ENCODE measurements around the gene RBM39.
"Not testable (repeated sequence)": the region's sequence is repeated elsewhere in the genome, so short reads cannot be mapped to it uniquely, and the experiment has no call there.

The RBM39 gene

DNA sequence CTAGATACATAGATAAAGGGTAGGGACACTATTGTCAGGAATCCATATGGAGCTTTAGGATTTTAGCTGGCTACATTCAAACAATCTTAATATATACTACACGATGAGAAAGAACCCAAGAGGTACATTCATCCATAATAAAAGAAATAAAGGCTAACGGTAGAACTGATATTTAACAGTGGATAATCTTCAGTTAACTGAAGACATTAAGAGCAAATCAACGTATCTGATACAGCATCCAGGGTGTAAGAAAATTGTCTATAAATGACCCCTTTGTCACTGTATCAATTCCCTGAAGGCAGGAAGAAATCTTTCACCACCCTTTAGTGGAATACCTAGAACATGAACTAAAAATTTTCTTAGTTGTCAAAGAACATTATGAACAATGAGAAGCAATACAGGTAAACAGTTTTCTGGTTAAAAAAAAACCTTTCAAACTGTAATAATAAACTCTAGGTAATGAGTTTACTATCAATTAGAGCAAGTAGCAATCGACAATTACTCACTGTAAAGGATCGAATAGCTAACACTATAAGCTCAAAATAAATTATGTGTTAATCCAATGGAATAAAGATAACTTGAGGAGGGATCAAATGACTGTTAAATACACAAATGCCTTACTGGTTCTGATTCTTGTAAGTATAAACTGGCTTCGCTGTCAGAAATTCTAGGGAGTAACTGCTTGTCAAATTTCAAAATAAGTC lies 31.0 kb downstream of the RBM39 start:
- TF ChIP-seq, protein P1, sequence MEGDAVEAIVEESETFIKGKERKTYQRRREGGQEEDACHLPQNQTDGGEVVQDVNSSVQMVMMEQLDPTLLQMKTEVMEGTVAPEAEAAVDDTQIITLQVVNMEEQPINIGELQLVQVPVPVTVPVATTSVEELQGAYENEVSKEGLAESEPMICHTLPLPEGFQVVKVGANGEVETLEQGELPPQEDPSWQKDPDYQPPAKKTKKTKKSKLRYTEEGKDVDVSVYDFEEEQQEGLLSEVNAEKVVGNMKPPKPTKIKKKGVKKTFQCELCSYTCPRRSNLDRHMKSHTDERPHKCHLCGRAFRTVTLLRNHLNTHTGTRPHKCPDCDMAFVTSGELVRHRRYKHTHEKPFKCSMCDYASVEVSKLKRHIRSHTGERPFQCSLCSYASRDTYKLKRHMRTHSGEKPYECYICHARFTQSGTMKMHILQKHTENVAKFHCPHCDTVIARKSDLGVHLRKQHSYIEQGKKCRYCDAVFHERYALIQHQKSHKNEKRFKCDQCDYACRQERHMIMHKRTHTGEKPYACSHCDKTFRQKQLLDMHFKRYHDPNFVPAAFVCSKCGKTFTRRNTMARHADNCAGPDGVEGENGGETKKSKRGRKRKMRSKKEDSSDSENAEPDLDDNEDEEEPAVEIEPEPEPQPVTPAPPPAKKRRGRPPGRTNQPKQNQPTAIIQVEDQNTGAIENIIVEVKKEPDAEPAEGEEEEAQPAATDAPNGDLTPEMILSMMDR (conservative IDR thresholded peaks at IDR 0.05; ENCODE audit: control insufficient read depth, insufficient read depth, low read depth, low read length): no peak
- no peak for DNase-seq (ENCODE audit: low read depth)
- H3K4me3 ChIP-seq (ENCODE audit: control insufficient read depth, low read depth, low read length): no peak overlapping the region

DNA sequence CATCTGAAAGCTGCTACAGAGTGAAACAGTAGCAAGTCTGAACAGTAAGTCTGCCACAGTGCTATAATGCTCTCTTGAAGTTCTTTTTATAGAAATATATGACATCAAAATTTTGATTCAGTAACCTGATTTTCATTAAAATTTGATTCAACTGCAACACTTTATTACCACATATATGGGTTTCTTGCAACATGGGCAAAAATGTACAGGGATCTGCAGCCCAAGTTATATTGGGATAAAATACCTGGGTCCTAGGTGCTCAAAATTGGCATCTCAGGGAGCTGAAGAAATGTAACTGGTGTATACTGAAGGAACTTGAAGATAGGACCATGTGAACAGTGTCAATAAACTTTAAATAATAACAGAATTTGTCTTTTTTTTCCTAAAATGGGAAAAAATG lies 32.0 kb downstream of the RBM39 start:
- H3K4me3 ChIP-seq (ENCODE audit: control insufficient read depth, low read depth, low read length): no peak overlapping the region
- TF ChIP-seq, protein P1 (conservative IDR thresholded peaks at IDR 0.05; ENCODE audit: control insufficient read depth, insufficient read depth, low read depth, low read length): no peak

DNA sequence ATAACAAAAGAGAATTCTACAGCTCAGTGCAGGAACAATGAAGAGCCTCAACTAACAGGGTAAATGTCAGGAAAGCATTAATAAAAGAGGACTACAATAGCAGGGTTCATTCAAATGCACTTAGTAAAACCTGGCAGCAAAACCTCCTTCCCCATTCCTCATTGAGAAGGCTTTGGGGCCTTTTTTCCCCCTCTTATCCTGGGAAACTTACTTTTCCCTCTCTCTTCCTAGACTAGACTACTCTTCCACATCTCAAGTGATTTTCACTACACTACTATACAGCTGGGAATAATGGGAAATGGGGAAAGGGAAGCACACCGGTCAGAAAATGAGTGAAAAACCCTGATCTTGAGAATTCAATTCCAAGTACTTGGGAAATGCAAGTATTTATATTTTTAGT lies 32.8 kb downstream of the RBM39 start:
- TF ChIP-seq, protein P1 (conservative IDR thresholded peaks at IDR 0.05; ENCODE audit: control insufficient read depth, insufficient read depth, low read depth, low read length): no peak
- H3K4me3 ChIP-seq (ENCODE audit: control insufficient read depth, low read depth, low read length): no peak overlapping the region
- no peak for DNase-seq (ENCODE audit: low read depth)

More for the DNA sequence above, 32.0 kb downstream of the RBM39 start:
- DNase-seq (ENCODE audit: low read depth): no peak

DNA sequence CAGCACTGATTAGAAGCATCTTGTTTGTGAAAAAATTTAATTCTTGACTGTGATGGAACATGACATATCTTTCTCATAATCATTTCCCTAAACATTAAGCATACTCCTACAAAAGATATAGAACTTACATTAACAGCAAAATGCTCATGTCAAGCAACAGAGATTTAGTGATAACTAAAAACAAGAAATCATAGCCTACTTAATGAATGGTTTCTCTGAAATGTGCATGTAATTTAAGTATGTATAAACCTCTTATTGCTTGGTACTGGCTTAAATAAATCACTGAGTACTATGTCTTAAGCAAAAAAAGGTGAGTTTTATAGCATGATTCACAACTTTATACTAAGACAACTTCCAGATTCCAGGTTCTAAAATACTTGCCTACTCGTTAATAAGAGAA lies 33.6 kb downstream of the RBM39 start:
- no peak for DNase-seq (ENCODE audit: low read depth)
- TF ChIP-seq, protein P1 (conservative IDR thresholded peaks at IDR 0.05; ENCODE audit: control insufficient read depth, insufficient read depth, low read depth, low read length): no peak
- H3K4me3 ChIP-seq (ENCODE audit: control insufficient read depth, low read depth, low read length): no peak overlapping the region

DNA sequence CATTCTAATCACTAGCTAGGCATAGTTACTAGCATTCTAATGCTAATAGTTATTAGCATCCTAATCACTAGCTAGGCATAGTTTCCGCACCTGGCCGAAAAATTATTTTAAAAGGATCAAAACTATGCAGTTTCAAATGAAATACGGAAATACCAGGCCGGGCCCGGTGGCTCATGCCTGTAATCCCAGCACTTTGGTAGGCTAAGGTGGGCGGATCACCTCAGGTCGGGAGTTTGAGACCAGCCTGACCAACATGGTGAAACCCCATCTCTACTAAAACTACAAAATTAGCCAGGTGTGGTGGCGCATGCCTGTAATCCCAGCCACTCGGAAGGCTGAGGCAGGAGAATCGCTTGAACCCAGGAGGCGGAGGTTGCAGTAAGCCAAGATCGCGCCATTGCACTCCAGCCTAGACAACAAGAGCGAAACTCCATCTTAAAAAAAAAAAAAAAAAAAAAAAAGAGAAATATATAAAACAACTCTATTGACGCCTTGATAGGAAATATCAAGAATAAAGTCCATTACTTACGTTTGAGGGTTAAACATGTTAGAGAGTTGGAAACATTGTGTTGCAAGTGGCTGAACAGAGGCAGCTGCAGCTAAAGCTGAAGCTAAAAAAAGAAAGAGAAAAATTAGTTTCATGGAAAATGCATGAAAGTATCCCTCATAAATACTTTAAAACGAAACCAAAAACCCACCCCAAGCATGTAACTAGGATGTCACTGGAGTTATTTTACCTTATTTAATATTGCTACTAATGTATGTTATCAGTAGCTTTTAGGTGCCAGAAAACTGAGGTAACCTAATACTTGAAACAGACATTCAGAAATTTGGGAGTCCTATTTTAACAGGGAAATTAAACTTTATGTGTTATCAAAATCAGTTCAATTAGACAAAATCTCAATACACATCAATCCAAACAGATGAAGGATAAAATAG lies 35.2 kb downstream of the RBM39 start:
- not testable (repeated sequence) for DNase-seq (ENCODE audit: low read depth); H3K4me3 ChIP-seq (ENCODE audit: control insufficient read depth, low read depth, low read length)

DNA sequence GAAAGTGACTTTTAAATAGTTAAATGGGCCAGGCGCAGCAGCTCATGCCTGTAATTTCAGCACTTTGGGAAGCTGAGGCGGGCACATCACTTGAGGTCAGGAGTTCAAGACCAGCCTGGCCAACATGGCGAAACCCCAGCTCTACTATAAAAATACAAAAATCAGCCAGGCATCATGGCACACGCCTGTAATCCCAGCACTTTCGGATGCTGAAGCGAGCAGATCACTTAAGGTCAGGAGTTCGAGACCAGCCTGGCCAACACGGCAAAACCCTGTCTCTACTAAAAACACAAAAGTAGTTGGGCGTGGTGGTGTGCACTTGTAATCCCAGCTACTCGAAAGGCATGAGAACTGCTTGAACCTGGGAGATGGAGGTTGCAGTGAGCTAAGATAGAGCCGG lies 36.2 kb downstream of the RBM39 start:
- not testable (repeated sequence) for DNase-seq (ENCODE audit: low read depth)

DNA sequence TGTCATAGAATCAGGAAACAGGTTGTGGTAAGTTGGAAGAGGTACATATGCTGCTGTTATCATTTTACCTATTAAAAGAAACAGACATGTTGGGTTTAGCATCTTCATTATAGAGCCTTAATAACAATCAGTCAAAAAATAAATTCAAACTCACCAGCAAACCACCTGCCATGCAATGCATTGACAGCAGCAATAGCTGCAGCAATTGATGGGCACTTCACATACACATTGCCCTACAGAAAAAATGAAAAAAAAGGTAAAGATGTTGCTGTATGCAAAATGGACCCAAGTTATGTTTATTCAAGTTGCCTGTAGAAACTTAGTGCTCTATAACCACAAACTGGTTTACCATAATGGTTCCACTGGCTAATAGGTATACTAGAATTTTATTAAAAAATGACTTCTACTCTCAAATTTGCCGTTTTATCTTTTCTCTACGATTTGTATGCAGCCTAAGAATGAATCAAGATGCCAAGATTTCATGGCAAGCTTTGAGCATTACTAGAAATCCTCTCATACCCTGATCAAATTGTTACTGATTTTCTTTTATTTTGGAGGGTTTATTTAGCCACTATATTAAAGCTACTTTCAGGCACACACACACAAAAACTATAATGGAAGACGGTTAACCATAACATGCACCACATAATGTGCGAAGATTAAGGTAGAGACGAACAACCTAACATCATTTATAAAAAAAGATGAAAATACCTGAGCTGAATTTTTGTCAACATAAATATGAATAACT lies 37.4 kb downstream of the RBM39 start:
- no peak overlapping the region for H3K4me3 ChIP-seq (ENCODE audit: control insufficient read depth, low read depth, low read length)
- no peak for DNase-seq (ENCODE audit: low read depth)
- TF ChIP-seq, protein P1 (conservative IDR thresholded peaks at IDR 0.05; ENCODE audit: control insufficient read depth, insufficient read depth, low read depth, low read length): no peak

More for the DNA sequence above, 36.2 kb downstream of the RBM39 start:
- H3K4me3 ChIP-seq (ENCODE audit: control insufficient read depth, low read depth, low read length): not testable (repeated sequence)

Data from fibroblast of mammary gland (primary cell).